Measurements from ENCODE around the gene IGHMBP2.

The IGHMBP2 gene

DNA sequence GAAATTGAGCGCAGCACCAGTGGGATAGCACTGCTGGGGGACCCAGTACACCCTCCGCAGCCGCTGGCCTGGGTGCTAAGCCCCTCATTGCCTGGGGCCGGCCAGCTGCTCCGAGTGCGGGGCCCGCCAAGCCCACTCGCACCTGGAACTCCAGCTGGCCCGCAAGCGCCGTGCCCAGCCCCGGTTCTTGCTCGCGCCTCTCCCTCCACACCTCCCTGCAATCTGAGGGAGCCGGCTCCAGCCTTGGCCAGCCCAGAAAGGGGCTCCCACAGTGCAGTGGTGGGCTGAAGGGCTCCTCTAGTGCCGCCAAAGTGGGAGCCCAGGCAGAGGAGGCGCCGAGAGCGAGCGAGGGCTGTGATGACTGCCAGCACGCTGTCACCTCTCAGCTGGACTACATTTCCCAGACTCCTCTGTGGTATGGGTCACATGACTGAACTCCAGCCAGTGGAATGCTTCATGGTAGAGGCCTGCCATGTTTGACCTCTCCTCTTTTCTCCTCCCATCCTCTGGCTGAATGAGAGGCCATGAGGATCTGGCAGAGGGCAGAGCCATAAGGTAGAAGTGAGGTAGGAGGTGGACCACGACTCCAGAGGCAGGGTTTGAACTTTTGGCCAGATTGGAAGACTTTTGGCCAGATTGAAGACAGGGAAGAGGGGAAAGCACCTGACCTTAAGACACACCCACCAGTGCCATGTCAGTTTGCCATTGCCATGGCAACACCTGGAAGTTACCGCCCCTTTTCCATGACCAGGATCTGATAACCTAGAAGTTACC, 70.9 kb downstream of the IGHMBP2 start:
- Histone ChIP-seq H3K9ac (ENCODE audit: low read depth, low read length, poor library complexity) (no peak overlapping the region), H2AK5ac (ENCODE audit: low read depth, low read length) (no peak overlapping the region), H3K27me3 (ENCODE audit: control insufficient read depth in 3 of 3, insufficient read depth in 3 of 3, low read depth in 1 of 3, low read length in 3 of 3) (peaks cover 0 to 25% (median 0%) of the 10 kb centered on the region in 3 experiments), H3K18ac (ENCODE audit: low read length) (no peak overlapping the region), H3K4ac (ENCODE audit: low read length) (no peak overlapping the region), H3K79me1 (ENCODE audit: low read depth, low read length) (no peaks in the 10 kb centered on the region), H2AFZ (ENCODE audit: low read length) (peak overlapping the region; percentile 61), H2BK12ac (ENCODE audit: low read length) (no peak overlapping the region), H3K4me1 (ENCODE audit: control insufficient read depth in 2 of 2, insufficient read depth in 1 of 2, low read depth in 1 of 2, low read length in 2 of 2) (no peaks in the 10 kb centered on the region), H2BK15ac (ENCODE audit: low read length) (no peak overlapping the region), H3K23ac (ENCODE audit: low read depth, low read length, poor library complexity) (no peak overlapping the region), H3K9me3 (replicated peaks in 1 of 2; ENCODE audit: control insufficient read depth in 2 of 2, insufficient read depth in 1 of 2, low read depth in 1 of 2, low read length in 2 of 2) (no peaks in the 10 kb centered on the region), H3K14ac (ENCODE audit: low read length) (no peak overlapping the region), H2BK120ac (ENCODE audit: low read depth, low read length) (no peak overlapping the region), H4K91ac (ENCODE audit: low read depth, low read length, poor library complexity) (no peak overlapping the region), H4K8ac (ENCODE audit: low read depth, low read length) (no peak overlapping the region), H3K4me3 (ENCODE audit: low read length in 2 of 2) (no peak overlapping the region), H3K27ac (replicated peaks; ENCODE audit: low read length) (no peak overlapping the region), H2BK5ac (ENCODE audit: low read length) (no peak overlapping the region), H3K4me2 (ENCODE audit: insufficient read depth, low read length, poor library complexity, severe bottlenecking) (no peak overlapping the region), H3K36me3 (replicated peaks in 1 of 2; ENCODE audit: control insufficient read depth in 2 of 2, insufficient read depth in 2 of 2, low read length in 2 of 2) (no peaks in the 10 kb centered on the region)
- DNase-seq (ENCODE audit: low spot score): no peak
- no CpG with 5 or more reads among the region's 23 CpGs for WGBS, 2 donors (ENCODE audit: extremely low coverage in 2 of 2, insufficient read length in 2 of 2, insufficient replicate concordance in 1 of 2)

DNA sequence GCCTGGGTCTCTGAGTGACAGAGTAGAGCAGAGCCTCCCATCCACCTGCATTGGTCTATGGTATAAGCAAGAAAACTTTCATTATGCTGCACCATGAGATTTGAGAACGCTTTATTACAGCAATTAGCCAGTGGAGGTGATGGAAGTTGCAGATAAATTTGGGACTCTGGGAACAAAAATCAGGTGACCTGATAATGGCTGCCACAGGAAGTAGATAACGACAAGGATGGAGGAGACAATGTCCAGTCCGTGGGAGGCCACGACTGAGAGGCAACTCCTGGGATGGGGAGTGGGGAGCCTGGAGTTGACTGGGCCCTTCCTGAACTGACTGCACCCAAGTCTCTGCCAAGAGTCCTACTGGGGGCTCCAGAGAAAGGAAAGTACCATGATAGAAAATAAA, 72.4 kb downstream of the IGHMBP2 start:
- no peaks in the 10 kb centered on the region for H3K4me1 ChIP-seq (ENCODE audit: control insufficient read depth in 2 of 2, insufficient read depth in 1 of 2, low read depth in 1 of 2, low read length in 2 of 2)
- no peak overlapping the region for H2BK15ac ChIP-seq (ENCODE audit: low read length)
- H3K27me3 ChIP-seq (ENCODE audit: control insufficient read depth in 3 of 3, insufficient read depth in 3 of 3, low read depth in 1 of 3, low read length in 3 of 3): peaks cover 0 to 26% (median 0%) of the 10 kb centered on the region in 3 experiments
- no peak overlapping the region for H3K27ac ChIP-seq (replicated peaks; ENCODE audit: low read length)
- no peak overlapping the region for H3K14ac ChIP-seq (ENCODE audit: low read length)
- no peak overlapping the region for H2BK120ac ChIP-seq (ENCODE audit: low read depth, low read length)
- H3K23ac ChIP-seq (ENCODE audit: low read depth, low read length, poor library complexity): no peak overlapping the region
- H4K91ac ChIP-seq (ENCODE audit: low read depth, low read length, poor library complexity): no peak overlapping the region
- no peak overlapping the region for H2BK12ac ChIP-seq (ENCODE audit: low read length)
- no peak for DNase-seq (ENCODE audit: low spot score)
- no peak overlapping the region for H2BK5ac ChIP-seq (ENCODE audit: low read length)
- no peak overlapping the region for H4K8ac ChIP-seq (ENCODE audit: low read depth, low read length)
- H3K4me3 ChIP-seq (ENCODE audit: low read length in 2 of 2): no peak overlapping the region
- no peaks in the 10 kb centered on the region for H3K9me3 ChIP-seq (replicated peaks in 1 of 2; ENCODE audit: control insufficient read depth in 2 of 2, insufficient read depth in 1 of 2, low read depth in 1 of 2, low read length in 2 of 2)
- H3K79me1 ChIP-seq (ENCODE audit: low read depth, low read length): no peaks in the 10 kb centered on the region
- no CpG with 5 or more reads among the region's 4 CpGs for WGBS, 2 donors (ENCODE audit: extremely low coverage in 2 of 2, insufficient read length in 2 of 2, insufficient replicate concordance in 1 of 2)
- peak overlapping the region; percentile 71 for H2AFZ ChIP-seq (ENCODE audit: low read length)
- no peak overlapping the region for H3K9ac ChIP-seq (ENCODE audit: low read depth, low read length, poor library complexity)
- no peak overlapping the region for H2AK5ac ChIP-seq (ENCODE audit: low read depth, low read length)
- no peak overlapping the region for H3K4ac ChIP-seq (ENCODE audit: low read length)
- no peaks in the 10 kb centered on the region for H3K36me3 ChIP-seq (replicated peaks in 1 of 2; ENCODE audit: control insufficient read depth in 2 of 2, insufficient read depth in 2 of 2, low read length in 2 of 2)
- no peak overlapping the region for H3K18ac ChIP-seq (ENCODE audit: low read length)
- no peak overlapping the region for H3K4me2 ChIP-seq (ENCODE audit: insufficient read depth, low read length, poor library complexity, severe bottlenecking)

DNA sequence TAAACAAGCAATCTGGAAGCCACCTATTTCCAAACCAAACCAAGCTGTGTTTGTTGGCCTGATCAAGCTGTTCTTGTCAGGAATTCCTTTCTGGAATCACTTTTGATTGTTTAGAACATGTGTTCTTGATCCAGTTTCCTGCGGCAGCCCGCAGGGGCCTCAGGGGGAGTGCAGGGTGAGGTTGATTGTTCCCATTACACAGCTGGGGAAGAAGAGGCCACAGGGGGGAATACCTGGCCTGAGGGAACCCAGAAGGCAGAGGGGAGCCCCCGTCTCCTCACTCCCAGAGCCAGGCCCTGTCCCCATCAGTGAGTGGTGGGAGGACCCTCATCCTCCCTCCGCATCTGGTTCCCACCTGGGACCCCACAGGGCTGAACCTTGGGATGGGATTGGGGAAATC, 72.9 kb downstream of the IGHMBP2 start:
- Histone ChIP-seq H3K36me3 (replicated peaks in 1 of 2; ENCODE audit: control insufficient read depth in 2 of 2, insufficient read depth in 2 of 2, low read length in 2 of 2) (no peaks in the 10 kb centered on the region), H3K18ac (ENCODE audit: low read length) (no peak overlapping the region), H3K14ac (ENCODE audit: low read length) (no peak overlapping the region), H2BK15ac (ENCODE audit: low read length) (no peak overlapping the region), H3K4me1 (ENCODE audit: control insufficient read depth in 2 of 2, insufficient read depth in 1 of 2, low read depth in 1 of 2, low read length in 2 of 2) (no peaks in the 10 kb centered on the region), H2BK12ac (ENCODE audit: low read length) (no peak overlapping the region), H3K4me3 (ENCODE audit: low read length in 2 of 2) (no peak overlapping the region), H3K4me2 (ENCODE audit: insufficient read depth, low read length, poor library complexity, severe bottlenecking) (no peak overlapping the region), H2BK5ac (ENCODE audit: low read length) (no peak overlapping the region), H3K79me1 (ENCODE audit: low read depth, low read length) (no peaks in the 10 kb centered on the region), H2BK120ac (ENCODE audit: low read depth, low read length) (no peak overlapping the region), H3K27ac (replicated peaks; ENCODE audit: low read length) (no peak overlapping the region), H4K8ac (ENCODE audit: low read depth, low read length) (no peak overlapping the region), H3K4ac (ENCODE audit: low read length) (no peak overlapping the region), H2AFZ (ENCODE audit: low read length) (peak overlapping the region; percentile 71), H3K9ac (ENCODE audit: low read depth, low read length, poor library complexity) (no peak overlapping the region), H3K9me3 (replicated peaks in 1 of 2; ENCODE audit: control insufficient read depth in 2 of 2, insufficient read depth in 1 of 2, low read depth in 1 of 2, low read length in 2 of 2) (no peaks in the 10 kb centered on the region), H2AK5ac (ENCODE audit: low read depth, low read length) (no peak overlapping the region), H3K27me3 (ENCODE audit: control insufficient read depth in 3 of 3, insufficient read depth in 3 of 3, low read depth in 1 of 3, low read length in 3 of 3) (peaks cover 0 to 25% (median 0%) of the 10 kb centered on the region in 3 experiments), H3K23ac (ENCODE audit: low read depth, low read length, poor library complexity) (no peak overlapping the region), H4K91ac (ENCODE audit: low read depth, low read length, poor library complexity) (no peak overlapping the region)
- no peak for DNase-seq (ENCODE audit: low spot score)
- no CpG with 5 or more reads among the region's 4 CpGs for WGBS, 2 donors (ENCODE audit: extremely low coverage in 2 of 2, insufficient read length in 2 of 2, insufficient replicate concordance in 1 of 2)

DNA sequence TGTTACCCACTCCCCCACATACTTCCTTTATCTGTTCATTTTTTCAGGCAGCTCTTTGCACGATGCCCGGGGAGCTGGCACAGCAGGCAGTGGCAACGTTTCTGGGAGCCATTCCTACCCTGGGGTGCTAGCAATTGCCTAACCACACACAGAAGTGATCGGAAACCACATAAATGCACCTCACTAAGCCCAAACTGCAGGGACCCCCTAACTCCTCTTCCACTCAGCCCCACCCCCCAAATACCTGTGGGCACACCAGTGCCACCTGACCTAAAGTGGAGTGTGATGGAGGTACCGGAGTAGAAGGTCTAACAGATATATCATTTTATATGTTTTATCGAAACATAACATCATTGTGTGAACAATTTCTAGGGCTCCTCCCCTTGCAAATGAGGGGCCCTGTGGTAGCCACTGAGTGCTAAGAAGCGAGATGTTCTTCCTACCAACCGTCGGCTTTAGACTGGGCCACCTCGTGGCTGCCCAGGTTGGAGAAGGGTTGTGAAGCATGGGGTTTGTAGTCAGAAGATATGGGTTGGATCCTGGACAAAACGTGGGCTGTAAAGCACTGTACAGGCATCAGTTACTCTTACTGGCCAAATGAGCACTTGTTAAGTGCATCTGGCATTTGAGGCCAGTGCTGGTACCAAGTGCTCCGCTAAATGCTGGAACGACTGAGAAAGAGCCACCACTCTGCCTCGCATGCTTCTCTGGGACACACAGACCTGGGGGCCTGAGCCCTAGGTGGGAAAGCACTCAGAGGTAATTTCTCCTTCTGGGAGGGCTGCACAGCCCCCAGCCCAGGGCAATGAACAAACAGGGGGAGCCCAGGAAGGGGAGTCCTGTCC, 74.3 kb downstream of the IGHMBP2 start:
- no CpG with 5 or more reads among the region's 14 CpGs for WGBS, 2 donors (ENCODE audit: extremely low coverage in 2 of 2, insufficient read length in 2 of 2, insufficient replicate concordance in 1 of 2)

More for the DNA sequence above, 74.3 kb downstream of the IGHMBP2 start:
- no peak overlapping the region for H2BK5ac ChIP-seq (ENCODE audit: low read length)
- DNase-seq (ENCODE audit: low spot score): no peak
- peak overlapping the region; percentile 75 for H2AFZ ChIP-seq (ENCODE audit: low read length)
- no peak overlapping the region for H2BK12ac ChIP-seq (ENCODE audit: low read length)
- no peaks in the 10 kb centered on the region for H3K79me1 ChIP-seq (ENCODE audit: low read depth, low read length)
- no peak overlapping the region for H3K4me2 ChIP-seq (ENCODE audit: insufficient read depth, low read length, poor library complexity, severe bottlenecking)
- H3K4me1 ChIP-seq (ENCODE audit: control insufficient read depth in 2 of 2, insufficient read depth in 1 of 2, low read depth in 1 of 2, low read length in 2 of 2): no peaks in the 10 kb centered on the region
- H3K27me3 ChIP-seq (ENCODE audit: control insufficient read depth in 3 of 3, insufficient read depth in 3 of 3, low read depth in 1 of 3, low read length in 3 of 3): peaks cover 0 to 25% (median 0%) of the 10 kb centered on the region in 3 experiments
- H3K4ac ChIP-seq (ENCODE audit: low read length): no peak overlapping the region
- no peak overlapping the region for H2BK15ac ChIP-seq (ENCODE audit: low read length)
- no peak overlapping the region for H2AK5ac ChIP-seq (ENCODE audit: low read depth, low read length)
- H3K9ac ChIP-seq (ENCODE audit: low read depth, low read length, poor library complexity): no peak overlapping the region
- no peak overlapping the region for H3K27ac ChIP-seq (replicated peaks; ENCODE audit: low read length)
- H2BK120ac ChIP-seq (ENCODE audit: low read depth, low read length): no peak overlapping the region
- no peak overlapping the region for H4K91ac ChIP-seq (ENCODE audit: low read depth, low read length, poor library complexity)
- H3K23ac ChIP-seq (ENCODE audit: low read depth, low read length, poor library complexity): no peak overlapping the region
- no peaks in the 10 kb centered on the region for H3K36me3 ChIP-seq (replicated peaks in 1 of 2; ENCODE audit: control insufficient read depth in 2 of 2, insufficient read depth in 2 of 2, low read length in 2 of 2)
- H3K14ac ChIP-seq (ENCODE audit: low read length): no peak overlapping the region
- H3K4me3 ChIP-seq (ENCODE audit: low read length in 2 of 2): no peak overlapping the region
- no peak overlapping the region for H3K18ac ChIP-seq (ENCODE audit: low read length)
- no peaks in the 10 kb centered on the region for H3K9me3 ChIP-seq (replicated peaks in 1 of 2; ENCODE audit: control insufficient read depth in 2 of 2, insufficient read depth in 1 of 2, low read depth in 1 of 2, low read length in 2 of 2)
- no peak overlapping the region for H4K8ac ChIP-seq (ENCODE audit: low read depth, low read length)

Measured in neuronal stem cell (in vitro differentiated cells).